ENCODE data around the gene NFIX. TPM values are rescaled to one million over a fixed set of nuclear protein-coding genes. Genes with fewer than 3 reads are reported as not detected.

The NFIX gene
- total and polyA plus RNA-seq, 9 of the 15 experiments (the other 6 are each of a cell fraction or from before 2014, with no cell fraction given): 0.28 to 26.8 (median 5.4) TPM

- TF ChIP-seq RERE (CRISPR knock-in tag; IDR thresholded peaks at IDR 0.05; ENCODE audit: borderline replicate concordance) (no peak), ZNF316 (IDR thresholded peaks at IDR 0.05) (0 out of 2 replicates have a peak, but pooled peaks have one; percentile 1)
Measured at GRCh38 chr19:12984143-12984627, 11.1 kb upstream of the NFIX start (continued).

DNA sequence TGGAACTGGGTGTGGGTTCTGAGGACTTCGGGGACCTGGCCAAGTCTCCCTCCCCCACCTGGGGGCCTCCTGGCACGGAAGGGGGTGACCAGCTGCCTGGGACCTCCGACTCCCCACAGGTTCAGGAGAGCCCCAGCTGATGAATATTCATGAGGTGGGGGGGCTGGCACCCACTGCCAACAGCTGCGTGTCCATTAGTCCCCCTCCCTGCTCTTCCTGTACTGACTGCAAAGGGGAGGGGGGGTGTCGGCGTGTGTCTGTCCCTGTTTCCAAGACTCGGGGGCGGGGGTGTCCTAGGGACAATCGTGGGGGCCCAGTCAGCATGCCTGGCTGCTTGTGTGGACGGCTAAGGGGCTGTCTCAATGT lies 10.6 kb upstream of the NFIX start:
- H3K36me3 ChIP-seq (ENCODE audit: control insufficient read depth, insufficient read depth, low read length): no peaks in the 10 kb centered on the region
- peak in 1 of 4 experiments; percentile 24 for DNase-seq (ENCODE audit: extremely low read depth in 1 of 4, low spot score in 3 of 4)
- BruUV-seq (replicated peaks): no TSS peak
- H3K9me1 ChIP-seq (ENCODE audit: control insufficient read depth, insufficient read depth, low read length): no peaks in the 10 kb centered on the region
- no peaks in the 10 kb centered on the region for H3K79me2 ChIP-seq (ENCODE audit: control insufficient read depth, insufficient read depth, low read length)
- H3K4me2 ChIP-seq (ENCODE audit: insufficient read depth, low read length): peak overlapping the region; percentile 65; the same call in 1 of the 2 replicates
- POLR2A ChIA-PET: interaction anchor here (0.9 to 1.4 kb wide), 4 partner anchors 37 to 111 kb away, joined by 3 to 6 read pairs (median 4); no protein-coding TSS in a partner anchor
- intact Hi-C loops (cut with micrococcal nuclease) (no loop called here), in situ Hi-C loops (cut with MboI) (loop anchor here (5.0 kb wide), 1 partner anchor 43 kb away; no protein-coding TSS in a partner anchor)
- FAIRE-seq: no peak
- ATAC-seq: peak; percentile 15
- no peaks in the 10 kb centered on the region for H4K20me1 ChIP-seq (replicated peaks; ENCODE audit: control insufficient read depth, insufficient read depth, low read length)
- H3K9ac ChIP-seq (ENCODE audit: insufficient read depth in 1 of 2, low read depth in 2 of 2, low read length in 2 of 2): peak overlapping the region; percentile 3 to 84; a peak in 2 of 4 replicates
- H3K27ac ChIP-seq (ENCODE audit: extremely low read depth, low read depth, low read length): no peak overlapping the region; the same call in 2 of the 3 replicates
- H3K4me3 ChIP-seq: no peak overlapping the region
- H2AFZ ChIP-seq (ENCODE audit: low read depth, low read length): peak overlapping the region; percentile 80
- no peaks in the 10 kb centered on the region for H3K27me3 ChIP-seq (ENCODE audit: control insufficient read depth in 2 of 2, insufficient read depth in 2 of 2, low read length in 2 of 2)
- H3K4me1 ChIP-seq (replicated peaks in 1 of 2; ENCODE audit: control insufficient read depth in 2 of 2, insufficient read depth in 2 of 2, low read length in 2 of 2): peaks cover 21 to 48% of the 10 kb centered on the region in 2 experiments; a peak in 4 of 5 replicates
- CTCF ChIA-PET (ENCODE audit: low intra/inter-chr PET ratio): interaction anchor here (1.1 to 2.2 kb wide), 2 partner anchors 48 to 110 kb away, joined by 4 to 10 read pairs; no protein-coding TSS in a partner anchor
- WGBS (ENCODE audit: insufficient coverage, low coverage, missing lambda C conversion rate): 30% methylated on average over 9 of the region's 10 CpGs
- H3K9me3 ChIP-seq (replicated peaks; ENCODE audit: control insufficient read depth, insufficient read depth, low read depth, low read length): no peaks in the 10 kb centered on the region
- no peak for TF ChIP-seq CHD2 (IDR thresholded peaks at IDR 0.05; ENCODE audit: low read depth, low read length)
- 0 out of 2 replicates have a peak, but pooled peaks have one; percentile 23 for TF ChIP-seq ZBTB7A (IDR thresholded peaks at IDR 0.05; ENCODE audit: borderline replicate concordance, control insufficient read depth, low read depth, low read length)
- TF ChIP-seq COPS2 (conservative IDR thresholded peaks at IDR 0.05): no peak
- TF ChIP-seq, protein P1, sequence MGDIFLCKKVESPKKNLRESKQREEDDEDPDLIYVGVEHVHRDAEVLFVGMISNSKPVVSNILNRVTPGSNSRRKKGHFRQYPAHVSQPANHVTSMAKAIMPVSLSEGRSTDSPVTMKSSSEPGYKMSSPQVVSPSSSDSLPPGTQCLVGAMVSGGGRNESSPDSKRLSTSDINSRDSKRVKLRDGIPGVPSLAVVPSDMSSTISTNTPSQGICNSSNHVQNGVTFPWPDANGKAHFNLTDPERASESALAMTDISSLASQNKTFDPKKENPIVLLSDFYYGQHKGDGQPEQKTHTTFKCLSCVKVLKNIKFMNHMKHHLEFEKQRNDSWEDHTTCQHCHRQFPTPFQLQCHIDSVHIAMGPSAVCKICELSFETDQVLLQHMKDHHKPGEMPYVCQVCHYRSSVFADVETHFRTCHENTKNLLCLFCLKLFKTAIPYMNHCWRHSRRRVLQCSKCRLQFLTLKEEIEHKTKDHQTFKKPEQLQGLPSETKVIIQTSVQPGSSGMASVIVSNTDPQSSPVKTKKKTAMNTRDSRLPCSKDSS (IDR thresholded peaks at IDR 0.05; ENCODE audit: low read depth, partially characterized antibody): no peak
- TF ChIP-seq DACH1 (IDR thresholded peaks at IDR 0.05; ENCODE audit: partially characterized antibody): no peak
- TF ChIP-seq PURB (CRISPR knock-in tag; IDR thresholded peaks at IDR 0.05; ENCODE audit: low read depth): no peak
- TF ChIP-seq RBFOX2 (IDR thresholded peaks at IDR 0.05; ENCODE audit: low read depth, low read length): no peak
- no peak for TF ChIP-seq MAFF (IDR thresholded peaks at IDR 0.05; ENCODE audit: low read length)
- TF ChIP-seq SMARCC2 (IDR thresholded peaks at IDR 0.05; ENCODE audit: low read depth): no peak
- TF ChIP-seq MITF (IDR thresholded peaks at IDR 0.05): no peak
- TF ChIP-seq ZNF561 (CRISPR knock-in tag; conservative IDR thresholded peaks at IDR 0.05): no peak
